Measurements from ENCODE around the gene NFKB1. TPM values are rescaled to one million over a fixed set of nuclear protein-coding genes. Genes with fewer than 3 reads are reported as not detected.

NFKB1 gene
- polyA plus RNA-seq, 2 of the 4 experiments (the other 2 are of a cell fraction) = 15.2 to 18.3 TPM

DNA sequence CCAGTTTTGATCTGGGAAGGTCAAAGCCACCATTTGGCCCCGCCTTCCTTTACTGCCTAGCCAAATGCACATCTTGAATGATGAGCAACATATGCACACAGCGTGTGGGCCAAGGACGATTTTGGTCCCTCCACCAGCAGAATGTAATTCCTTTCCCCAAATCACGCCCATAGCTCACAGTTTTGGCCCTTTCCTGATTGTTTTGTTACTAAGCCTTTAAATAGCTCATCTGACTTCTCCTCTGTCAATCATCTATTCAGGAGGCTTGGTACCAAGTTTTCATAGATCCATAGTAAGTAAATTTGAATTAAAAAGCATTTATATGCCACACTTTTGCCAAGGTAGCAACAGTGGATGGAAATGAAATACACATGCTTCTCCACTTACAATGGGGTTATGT, 123.3 kb downstream of the NFKB1 start:
- TF ChIP-seq ZSCAN20 (CRISPR knock-in tag; IDR thresholded peaks at IDR 0.05) = no peak
- no peak for TF ChIP-seq SMC3 (IDR thresholded peaks at IDR 0.05)
- no peak for TF ChIP-seq POLR2A (IDR thresholded peaks at IDR 0.05; ENCODE audit: low read length)
- no peak for TF ChIP-seq PHF8 (IDR thresholded peaks at IDR 0.05; ENCODE audit: borderline replicate concordance, low read depth)
- TF ChIP-seq JUNB (IDR thresholded peaks at IDR 0.05) = no peak
- TF ChIP-seq CBX8 (IDR thresholded peaks at IDR 0.05) = no peak
- TF ChIP-seq KDM1A (IDR thresholded peaks at IDR 0.05; ENCODE audit: low read depth) = no peak
- TF ChIP-seq, protein P1, sequence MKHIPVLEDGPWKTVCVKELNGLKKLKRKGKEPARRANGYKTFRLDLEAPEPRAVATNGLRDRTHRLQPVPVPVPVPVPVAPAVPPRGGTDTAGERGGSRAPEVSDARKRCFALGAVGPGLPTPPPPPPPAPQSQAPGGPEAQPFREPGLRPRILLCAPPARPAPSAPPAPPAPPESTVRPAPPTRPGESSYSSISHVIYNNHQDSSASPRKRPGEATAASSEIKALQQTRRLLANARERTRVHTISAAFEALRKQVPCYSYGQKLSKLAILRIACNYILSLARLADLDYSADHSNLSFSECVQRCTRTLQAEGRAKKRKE (CRISPR knock-in tag; IDR thresholded peaks at IDR 0.05; ENCODE audit: low read depth) = no peak
- no peak for TF ChIP-seq CEBPB (IDR thresholded peaks at IDR 0.05)
- TF ChIP-seq, protein P2, sequence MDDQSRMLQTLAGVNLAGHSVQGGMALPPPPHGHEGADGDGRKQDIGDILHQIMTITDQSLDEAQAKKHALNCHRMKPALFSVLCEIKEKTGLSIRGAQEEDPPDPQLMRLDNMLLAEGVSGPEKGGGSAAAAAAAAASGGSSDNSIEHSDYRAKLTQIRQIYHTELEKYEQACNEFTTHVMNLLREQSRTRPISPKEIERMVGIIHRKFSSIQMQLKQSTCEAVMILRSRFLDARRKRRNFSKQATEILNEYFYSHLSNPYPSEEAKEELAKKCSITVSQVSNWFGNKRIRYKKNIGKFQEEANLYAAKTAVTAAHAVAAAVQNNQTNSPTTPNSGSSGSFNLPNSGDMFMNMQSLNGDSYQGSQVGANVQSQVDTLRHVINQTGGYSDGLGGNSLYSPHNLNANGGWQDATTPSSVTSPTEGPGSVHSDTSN (IDR thresholded peaks at IDR 0.05) = no peak
- no peaks in the 10 kb centered on the region for H3K9me3 ChIP-seq
- DNase-seq (ENCODE audit: low read depth in 1 of 2, low spot score in 1 of 2) = no peak
- H3K4me2 ChIP-seq = no peak overlapping the region
- no peak overlapping the region for H3K4me3 ChIP-seq
- H3K4me1 ChIP-seq = peaks cover 74% of the 10 kb centered on the region
- WGBS (ENCODE audit: missing lambda C conversion rate) = 93% methylated on average over 4 of the region's 4 CpGs
- CTCF ChIA-PET = interaction anchor here (1.3 to 2.5 kb wide), 5 partner anchors 201 to 394 kb away, joined by 3 to 18 read pairs (median 5); partner anchors contain the start of gene UBE2D3
- peak overlapping the region; percentile 82 to 87; a peak in 5 of 6 replicates for H3K27ac ChIP-seq
- POLR2A ChIA-PET = no interaction called here
- no peak for ATAC-seq
- FAIRE-seq = no peak

DNA sequence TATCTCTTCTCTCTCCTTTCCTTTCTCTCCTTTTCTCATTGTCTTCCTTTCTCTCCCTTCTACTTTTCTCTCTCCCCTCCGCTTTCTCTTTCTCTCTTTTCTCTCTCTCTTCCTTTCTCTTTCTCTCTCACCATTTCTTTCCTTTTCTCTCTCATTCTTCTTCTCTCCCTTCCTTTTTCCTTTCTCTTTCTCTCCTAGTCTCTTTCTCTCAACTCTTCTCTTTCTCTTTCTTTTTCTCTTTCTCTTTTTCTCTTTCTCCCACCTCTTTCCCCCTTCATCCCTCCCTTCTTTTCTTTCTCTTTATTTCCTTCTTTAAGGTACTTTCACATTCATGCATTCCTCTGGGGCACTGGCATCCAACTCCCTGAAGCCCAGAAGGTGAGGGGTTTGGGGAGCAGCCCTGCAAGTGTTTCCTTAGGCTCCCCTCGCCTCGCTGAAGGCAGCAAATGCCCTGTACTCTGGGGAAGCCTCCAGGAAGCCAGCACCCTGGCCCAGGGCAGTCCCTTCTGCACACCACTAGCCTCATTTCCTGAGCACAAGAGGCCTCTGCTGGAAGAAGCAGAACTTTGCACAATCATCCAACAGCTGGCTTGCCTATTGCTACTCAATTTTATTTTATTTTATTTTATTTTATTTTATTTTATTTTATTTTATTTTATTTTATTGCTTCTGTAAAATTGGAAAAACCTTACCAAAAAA, 124.2 kb downstream of the NFKB1 start:
- peak overlapping the region; percentile 33 to 64; a peak in 4 of 6 replicates for H3K27ac ChIP-seq
- POLR2A ChIA-PET = no interaction called here
- no peak overlapping the region for H3K4me3 ChIP-seq
- peaks cover 65% of the 10 kb centered on the region for H3K4me1 ChIP-seq
- CTCF ChIA-PET = interaction anchor here (2.5 kb wide), 1 partner anchor 383 kb away, joined by 18 read pairs; no protein-coding TSS in a partner anchor
- FAIRE-seq (no peak), ATAC-seq (no peak), DNase-seq (ENCODE audit: low read depth in 1 of 2, low spot score in 1 of 2) (peak in 1 of 2 experiments; percentile 37)
- TF ChIP-seq CEBPB (IDR thresholded peaks at IDR 0.05) (no peak), RAD21 (conservative IDR thresholded peaks at IDR 0.05 in 1 of 2, IDR thresholded peaks at IDR 0.05 in 1 of 2) (peak; percentile 22 to 33; a peak in 1 of 5 replicates)
- 74% methylated on average over 3 of the region's 3 CpGs for WGBS (ENCODE audit: missing lambda C conversion rate)
- no peaks in the 10 kb centered on the region for H3K9me3 ChIP-seq
- peak overlapping the region; percentile 15; the same call in 1 of the 3 replicates for H3K4me2 ChIP-seq

DNA sequence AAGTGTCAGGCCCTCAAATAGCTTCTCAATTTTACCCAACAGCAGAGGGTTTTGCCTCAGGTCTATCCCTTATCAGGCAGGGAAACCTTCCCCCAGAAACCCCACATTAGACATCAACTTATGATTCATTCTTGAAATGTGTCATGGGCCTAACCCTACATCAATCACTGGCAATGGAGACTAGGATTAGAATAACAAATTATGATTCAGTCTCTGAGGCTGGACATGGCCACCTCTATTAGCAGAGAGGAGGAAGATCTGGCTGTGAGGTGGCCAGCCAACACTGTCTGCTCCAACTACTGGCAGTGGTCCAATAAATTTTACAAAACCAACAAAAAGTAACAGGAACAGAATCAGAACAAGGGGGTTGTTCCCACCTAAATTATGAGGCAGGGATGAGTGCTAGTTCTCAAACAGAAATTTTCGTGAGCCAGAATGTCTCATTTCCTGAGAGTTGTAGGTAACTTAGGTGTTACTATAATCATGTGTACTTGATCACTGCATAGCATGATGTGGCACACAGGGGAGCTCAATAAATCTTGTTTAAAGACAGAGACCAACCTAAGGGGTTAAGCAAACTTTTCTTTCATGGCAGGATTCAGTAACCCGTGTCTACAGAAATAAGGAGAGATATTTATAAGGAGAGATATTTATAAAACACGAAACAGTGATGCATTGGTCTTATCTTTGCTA, 126.8 kb downstream of the NFKB1 start:
- H3K4me1 ChIP-seq = peaks cover 44% of the 10 kb centered on the region
- H3K4me3 ChIP-seq = no peak overlapping the region
- CTCF ChIA-PET = interaction anchor here (0.6 to 1.7 kb wide), 5 partner anchors 23 to 382 kb away, joined by 3 to 4 read pairs (median 3); no protein-coding TSS in a partner anchor
- POLR2A ChIA-PET = interaction anchor here (0.6 to 1.5 kb wide), 2 partner anchors 133 to 241 kb away, joined by 3 to 6 read pairs; partner anchors contain the start of gene MANBA
- peak overlapping the region; percentile 54 to 69 for H3K27ac ChIP-seq
- ATAC-seq = peak; percentile 72 to 86
- WGBS (ENCODE audit: missing lambda C conversion rate) = 20% methylated on average over 3 of the region's 3 CpGs
- H3K4me2 ChIP-seq = peak overlapping the region; percentile 56
- peak; percentile 55 to 62 for DNase-seq (ENCODE audit: low read depth in 1 of 2, low spot score in 1 of 2)
- no peak for FAIRE-seq
- no peaks in the 10 kb centered on the region for H3K9me3 ChIP-seq
- TF ChIP-seq NFE2L2 (conservative IDR thresholded peaks at IDR 0.05; ENCODE audit: low read length) (no peak), FOSL2 (IDR thresholded peaks at IDR 0.05) (peak; percentile 45), FOSL2 (CRISPR knock-in tag; IDR thresholded peaks at IDR 0.05) (peak; percentile 69), SMC3 (IDR thresholded peaks at IDR 0.05) (no peak), BHLHE40 (IDR thresholded peaks at IDR 0.05; ENCODE audit: low read depth, low read length) (no peak), CHD2 (IDR thresholded peaks at IDR 0.05; ENCODE audit: low read length, partially characterized antibody) (no peak), ZSCAN20 (CRISPR knock-in tag; IDR thresholded peaks at IDR 0.05) (no peak), RNF2 (IDR thresholded peaks at IDR 0.05; ENCODE audit: borderline replicate concordance, low read depth) (no peak), EHMT2 (IDR thresholded peaks at IDR 0.05; ENCODE audit: low read depth) (no peak), NPAS2 (CRISPR knock-in tag; IDR thresholded peaks at IDR 0.05; ENCODE audit: borderline replicate concordance) (no peak), SREBF2 (IDR thresholded peaks at IDR 0.05) (no peak)
- TF ChIP-seq, protein P2 (IDR thresholded peaks at IDR 0.05) = no peak
- TF ChIP-seq, protein P3, sequence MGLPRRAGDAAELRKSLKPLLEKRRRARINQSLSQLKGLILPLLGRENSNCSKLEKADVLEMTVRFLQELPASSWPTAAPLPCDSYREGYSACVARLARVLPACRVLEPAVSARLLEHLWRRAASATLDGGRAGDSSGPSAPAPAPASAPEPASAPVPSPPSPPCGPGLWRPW (IDR thresholded peaks at IDR 0.05) = no peak
- TF ChIP-seq, protein P4, sequence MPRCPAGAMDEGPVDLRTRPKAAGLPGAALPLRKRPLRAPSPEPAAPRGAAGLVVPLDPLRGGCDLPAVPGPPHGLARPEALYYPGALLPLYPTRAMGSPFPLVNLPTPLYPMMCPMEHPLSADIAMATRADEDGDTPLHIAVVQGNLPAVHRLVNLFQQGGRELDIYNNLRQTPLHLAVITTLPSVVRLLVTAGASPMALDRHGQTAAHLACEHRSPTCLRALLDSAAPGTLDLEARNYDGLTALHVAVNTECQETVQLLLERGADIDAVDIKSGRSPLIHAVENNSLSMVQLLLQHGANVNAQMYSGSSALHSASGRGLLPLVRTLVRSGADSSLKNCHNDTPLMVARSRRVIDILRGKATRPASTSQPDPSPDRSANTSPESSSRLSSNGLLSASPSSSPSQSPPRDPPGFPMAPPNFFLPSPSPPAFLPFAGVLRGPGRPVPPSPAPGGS (IDR thresholded peaks at IDR 0.05) = no peak
- TF ChIP-seq, protein P5, sequence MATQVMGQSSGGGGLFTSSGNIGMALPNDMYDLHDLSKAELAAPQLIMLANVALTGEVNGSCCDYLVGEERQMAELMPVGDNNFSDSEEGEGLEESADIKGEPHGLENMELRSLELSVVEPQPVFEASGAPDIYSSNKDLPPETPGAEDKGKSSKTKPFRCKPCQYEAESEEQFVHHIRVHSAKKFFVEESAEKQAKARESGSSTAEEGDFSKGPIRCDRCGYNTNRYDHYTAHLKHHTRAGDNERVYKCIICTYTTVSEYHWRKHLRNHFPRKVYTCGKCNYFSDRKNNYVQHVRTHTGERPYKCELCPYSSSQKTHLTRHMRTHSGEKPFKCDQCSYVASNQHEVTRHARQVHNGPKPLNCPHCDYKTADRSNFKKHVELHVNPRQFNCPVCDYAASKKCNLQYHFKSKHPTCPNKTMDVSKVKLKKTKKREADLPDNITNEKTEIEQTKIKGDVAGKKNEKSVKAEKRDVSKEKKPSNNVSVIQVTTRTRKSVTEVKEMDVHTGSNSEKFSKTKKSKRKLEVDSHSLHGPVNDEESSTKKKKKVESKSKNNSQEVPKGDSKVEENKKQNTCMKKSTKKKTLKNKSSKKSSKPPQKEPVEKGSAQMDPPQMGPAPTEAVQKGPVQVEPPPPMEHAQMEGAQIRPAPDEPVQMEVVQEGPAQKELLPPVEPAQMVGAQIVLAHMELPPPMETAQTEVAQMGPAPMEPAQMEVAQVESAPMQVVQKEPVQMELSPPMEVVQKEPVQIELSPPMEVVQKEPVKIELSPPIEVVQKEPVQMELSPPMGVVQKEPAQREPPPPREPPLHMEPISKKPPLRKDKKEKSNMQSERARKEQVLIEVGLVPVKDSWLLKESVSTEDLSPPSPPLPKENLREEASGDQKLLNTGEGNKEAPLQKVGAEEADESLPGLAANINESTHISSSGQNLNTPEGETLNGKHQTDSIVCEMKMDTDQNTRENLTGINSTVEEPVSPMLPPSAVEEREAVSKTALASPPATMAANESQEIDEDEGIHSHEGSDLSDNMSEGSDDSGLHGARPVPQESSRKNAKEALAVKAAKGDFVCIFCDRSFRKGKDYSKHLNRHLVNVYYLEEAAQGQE (IDR thresholded peaks at IDR 0.05) = no peak

Measured in A549 (cell line).